Mucosa of descending colon (tissue), 3 donors: ENCODE results near the gene FOLR3. TPM values are rescaled to one million over a fixed set of nuclear protein-coding genes. Genes with fewer than 3 reads are reported as not detected.
A peak's percentile ranks its signal among the peaks of the same experiment; 100 is the strongest.
"Not testable (repeated sequence)": the region's sequence is repeated elsewhere in the genome, so short reads cannot be mapped to it uniquely, and the experiment has no call there.

Source experiments
- ATAC-seq: fragments of 200-7000 bp; cut with Tn5 transposase; one replicate; pipeline ENCODE4 v1.9.1; 2020; ENCODE audit warnings: mild to moderate bottlenecking, moderate library complexity
- DNase-seq, 3 donors: peaks; one replicate each; pipeline ENCODE4 v3.0.0-alpha.2; 2020
- H3K36me3 ChIP-seq: fragments of 200-600 bp; one replicate; pipeline ENCODE4 v1.8.0; 2021; ENCODE audit warnings: low read depth, mild to moderate bottlenecking
- H3K4me1 ChIP-seq: fragments of 200-600 bp; one replicate; pipeline ENCODE4 v1.8.0; 2021; ENCODE audit warnings: low read depth, mild to moderate bottlenecking
- H3K4me3 ChIP-seq: fragments of 200-600 bp; one replicate; pipeline ENCODE4 v1.8.0; 2021; ENCODE audit warnings: mild to moderate bottlenecking
- H3K9me3 ChIP-seq: fragments of 200-600 bp; one replicate; pipeline ENCODE4 v1.8.0; 2021; ENCODE audit warnings: mild to moderate bottlenecking
- CTCF ChIP-seq: fragments of 200-600 bp; IDR thresholded peaks from one replicate; pipeline ENCODE4 v1.8.0; 2022; ENCODE audit warnings: antibody characterized with exemption, mild to moderate bottlenecking
- intact Hi-C, 2 donors: fragments of 100-400 bp; cut with DNase I in 1 of 2; cut with micrococcal nuclease in 1 of 2; formaldehyde crosslinking; loops; one replicate each; pipeline versions ENCODE4 v1.11.0 to v1.11.1; 2022; cut with DNase I, micrococcal nuclease
- total RNA-seq, 3 donors: library from RNA; stranded (reverse); fragmentation: NEBNext Ultra II Directional in 2 of 3; extraction: Animal tissue kit (Norgen Biotek cat#: 25700) in 2 of 3; gene quantifications; one replicate each; pipeline versions ENCODE4 v1.2.1 to v1.2.4, GENCODE V29; 2021 to 2023
- donor health status: DM: no; HTN: no; CAD: no; lungs with moderate emphysema.
- donor health status: DM: no; HTN: no; CAD: no.
- donor health status: DM: no; HTN: yes; CAD: no.

FOLR3 gene
- total RNA-seq, 3 donors from 2014 or later, result not detected

GRCh38 chr11:72154816-72155215 is 19.3 kb downstream of the FOLR3 start:
- ATAC-seq, result no peak
- Histone ChIP-seq H3K36me3 (no peaks in the 10 kb centered on the region), H3K9me3 (no peaks in the 10 kb centered on the region), H3K4me1 (no peaks in the 10 kb centered on the region), H3K4me3 (no peak overlapping the region)
- DNase-seq, result no peak
- TF ChIP-seq CTCF, result no peak
- intact Hi-C loops, result no loop called here

- no peaks in the 10 kb centered on the region for H3K9me3 ChIP-seq
- no peaks in the 10 kb centered on the region for H3K36me3 ChIP-seq
- TF ChIP-seq CTCF, result no peak
- DNase-seq (no peak), ATAC-seq (no peak)
- H3K4me1 ChIP-seq, result no peaks in the 10 kb centered on the region
- no peak overlapping the region for H3K4me3 ChIP-seq
- intact Hi-C loops, result no loop called here
Observed at GRCh38 chr11:72155751-72156150, 20.2 kb downstream of the FOLR3 start.

GRCh38 chr11:72157131-72157530 is 21.6 kb downstream of the FOLR3 start:
- intact Hi-C loops, result no loop called here
- no peak overlapping the region for H3K4me3 ChIP-seq
- no peak for ATAC-seq
- TF ChIP-seq CTCF, result no peak
- DNase-seq, result no peak
- no peaks in the 10 kb centered on the region for H3K9me3 ChIP-seq
- H3K4me1 ChIP-seq, result no peaks in the 10 kb centered on the region
- no peaks in the 10 kb centered on the region for H3K36me3 ChIP-seq

- Histone ChIP-seq H3K4me3 (no peak overlapping the region), H3K9me3 (no peaks in the 10 kb centered on the region), H3K36me3 (no peaks in the 10 kb centered on the region), H3K4me1 (no peaks in the 10 kb centered on the region)
- DNase-seq, result no peak
- ATAC-seq, result no peak
- intact Hi-C loops, result no loop called here
- no peak for TF ChIP-seq CTCF
Observed at GRCh38 chr11:72160319-72160718, 24.8 kb downstream of the FOLR3 start.

GRCh38 chr11:72162891-72163492 is 27.5 kb downstream of the FOLR3 start:
- no peaks in the 10 kb centered on the region for H3K9me3 ChIP-seq
- H3K4me1 ChIP-seq, result no peaks in the 10 kb centered on the region
- TF ChIP-seq CTCF, result no peak

GRCh38 chr11:72164187-72164586 is 28.7 kb downstream of the FOLR3 start:
- H3K4me1 ChIP-seq, H3K36me3 ChIP-seq, intact Hi-C loops, H3K9me3 ChIP-seq, H3K4me3 ChIP-seq, DNase-seq, ATAC-seq: not testable (repeated sequence)

More at GRCh38 chr11:72162891-72163492, 27.5 kb downstream of the FOLR3 start:
- DNase-seq (no peak), ATAC-seq (no peak)
- H3K4me3 ChIP-seq, result no peak overlapping the region
- intact Hi-C loops, result no loop called here
- no peaks in the 10 kb centered on the region for H3K36me3 ChIP-seq

GRCh38 chr11:72169046-72169555 is 33.6 kb downstream of the FOLR3 start:
- ATAC-seq (peak; percentile 78), DNase-seq (peak in 1 of 3 donors; percentile 37)
- H3K9me3 ChIP-seq, H3K4me3 ChIP-seq, H3K36me3 ChIP-seq, intact Hi-C loops: not testable (repeated sequence)
- H3K4me1 ChIP-seq, result peaks cover 18% of the 10 kb centered on the region

- not testable (repeated sequence) for H3K36me3 ChIP-seq, H3K4me3 ChIP-seq, H3K9me3 ChIP-seq, DNase-seq, ATAC-seq
- peaks cover 18% of the 10 kb centered on the region for H3K4me1 ChIP-seq
- intact Hi-C loops, result loop anchor here in 1 of 2 donors (5.0 kb wide), 1 partner anchor 57 kb away; the partner anchor contains the start of gene ANAPC15
Observed at GRCh38 chr11:72169754-72170153, 34.2 kb downstream of the FOLR3 start.

- not testable (repeated sequence) for ATAC-seq, H3K4me3 ChIP-seq, H3K36me3 ChIP-seq, H3K9me3 ChIP-seq, DNase-seq
- intact Hi-C loops, result loop anchor here in 1 of 2 donors (5.0 kb wide), 1 partner anchor 60 kb away; the partner anchor contains the start of gene ANAPC15
- peaks cover 22% of the 10 kb centered on the region for H3K4me1 ChIP-seq
Observed at GRCh38 chr11:72172043-72172442, 36.5 kb downstream of the FOLR3 start.
